HepG2 (cell line): ENCODE measurements around the gene TIAM2. TPM values are rescaled to one million over a fixed set of nuclear protein-coding genes. Genes with fewer than 3 reads are reported as not detected.

ENCODE experiments used
- ATF2 ChIP-seq: sonication (generic); formaldehyde crosslinking; IDR thresholded peaks from 2 replicates; pipeline ENCODE4 v1.4.0; 2020; ENCODE audit warnings: missing genetic modification reagents
- CEBPZ ChIP-seq: IDR thresholded peaks from 2 replicates; pipeline ENCODE4 v1.6.1; 2012; ENCODE audit warnings: low read length, improper control_type of control experiment
- FOXK2 ChIP-seq: fragments of 450-650 bp; IDR thresholded peaks from 2 replicates; pipeline ENCODE4 v1.6.1; 2016
- MEIS1 ChIP-seq: sonication (generic); formaldehyde crosslinking; IDR thresholded peaks from 2 replicates; pipeline ENCODE4 v1.9.0; 2021; ENCODE audit warnings: mild to moderate bottlenecking, missing genetic modification reagents, moderate library complexity, borderline replicate concordance
- MTERF4 ChIP-seq: sonication (generic); formaldehyde crosslinking; IDR thresholded peaks from 2 replicates; pipeline ENCODE4 v1.8.0; 2023; ENCODE audit warnings: mild to moderate bottlenecking, missing genetic modification reagents
- SETDB1 ChIP-seq: sonication (generic); formaldehyde crosslinking; IDR thresholded peaks from 2 replicates; pipeline ENCODE4 v1.5.1; 2020; ENCODE audit warnings: missing genetic modification reagents, mild to moderate bottlenecking, borderline replicate concordance
- TFDP2 ChIP-seq: sonication (generic); formaldehyde crosslinking; IDR thresholded peaks from 2 replicates; pipeline ENCODE4 v1.4.0; 2020; ENCODE audit warnings: missing genetic modification reagents
- ZNF296 ChIP-seq: sonication (generic); formaldehyde crosslinking; conservative IDR thresholded peaks from 2 replicates; pipeline ENCODE4 v1.5.0; 2020; ENCODE audit warnings: mild to moderate bottlenecking, missing genetic modification reagents
- ZNF3 ChIP-seq: IDR thresholded peaks from 2 replicates; pipeline ENCODE4 v1.7.0; 2017; ENCODE audit warnings: inconsistent platforms
- ZNF318 ChIP-seq: sonication (generic); formaldehyde crosslinking; IDR thresholded peaks from 2 replicates; pipeline ENCODE4 v1.4.0; 2020; ENCODE audit warnings: mild to moderate bottlenecking, missing genetic modification reagents
- ZNF367 ChIP-seq: sonication (generic); formaldehyde crosslinking; IDR thresholded peaks from 2 replicates; pipeline ENCODE4 v1.4.0; 2020; ENCODE audit warnings: missing genetic modification reagents, borderline replicate concordance
- ZNF772 ChIP-seq: sonication (generic); formaldehyde crosslinking; IDR thresholded peaks from 2 replicates; pipeline ENCODE4 v1.5.0; 2020; ENCODE audit warnings: mild to moderate bottlenecking, missing genetic modification reagents
- polyA plus RNA-seq, 8 experiments: library from polyadenylated mRNA; depleted of rRNA in 3 of 8; stranded (reverse) in 7 of 8; unstranded in 1 of 8; fragments of >200 nt; fragmentation: Illumina TruSeq in 4 of 8; extraction: Trizol in 4 of 8; gene quantifications; 2 replicates each; pipeline versions ENCODE4 v1.2.1 to v1.2.3, GENCODE V29; 2011 to 2016; ENCODE audit warnings: low read depth in 4 of 8, missing spikeins in 1 of 8, mixed read lengths in 1 of 8; ENCODE audit not compliant: insufficient read depth in 1 of 8
- total RNA-seq, 5 experiments: library from RNA; depleted of rRNA; stranded (reverse); fragments of >200 nt; fragmentation: Illumina TruSeq; extraction: Trizol; gene quantifications; 2 replicates each; pipeline ENCODE4 v1.2.3, GENCODE V29; 2016; ENCODE audit warnings: low read depth in 1 of 5

The TIAM2 gene
- total and polyA plus RNA-seq, 2 of the 13 experiments (the other 11 are each of a cell fraction or from before 2014, with no cell fraction given) = 4.1 to 4.5 TPM

GRCh38 chr6:154980273-154981078 lies 14.6 kb upstream of the TIAM2 start (continued):
- TF ChIP-seq MTERF4 (CRISPR knock-in tag) = no peak
- TF ChIP-seq MEIS1 (CRISPR knock-in tag) = 0 out of 2 replicates have a peak, but pooled peaks have one; percentile 18
- TF ChIP-seq ZNF367 (CRISPR knock-in tag) = no peak
- TF ChIP-seq FOXK2 = no peak
- 0 out of 2 replicates have a peak, but pooled peaks have one; percentile 6 for TF ChIP-seq ATF2 (CRISPR knock-in tag)
- TF ChIP-seq ZNF318 (CRISPR knock-in tag) = 0 out of 2 replicates have a peak, but pooled peaks have one; percentile 59
- TF ChIP-seq ZNF3 = no peak
- no peak for TF ChIP-seq TFDP2 (CRISPR knock-in tag)
- no peak for TF ChIP-seq SETDB1 (CRISPR knock-in tag)
- no peak for TF ChIP-seq CEBPZ
- no peak for TF ChIP-seq ZNF772 (CRISPR knock-in tag)
- TF ChIP-seq ZNF296 = no peak
